ENCODE results near the gene RIPK1.
"Not testable (repeated sequence)": the region's sequence is repeated elsewhere in the genome, so short reads cannot be mapped to it uniquely, and the experiment has no call there.

Gene RIPK1

GRCh38 chr6:3046295-3046694 lies 22.0 kb upstream of the RIPK1 start:
- no peak for DNase-seq

GRCh38 chr6:3048009-3048408 lies 20.3 kb upstream of the RIPK1 start:
- not testable (repeated sequence) for DNase-seq

- no peak for DNase-seq
Observed at GRCh38 chr6:3052481-3053230, 15.6 kb upstream of the RIPK1 start.

- DNase-seq = no peak
Observed at GRCh38 chr6:3053231-3053508, 15.1 kb upstream of the RIPK1 start.

GRCh38 chr6:3054229-3055157 lies 13.8 kb upstream of the RIPK1 start:
- not testable (repeated sequence) for DNase-seq

- not testable (repeated sequence) for DNase-seq
Observed at GRCh38 chr6:3055158-3055499, 13.2 kb upstream of the RIPK1 start.

- no peak for DNase-seq
Observed at GRCh38 chr6:3057063-3057770, 11.1 kb upstream of the RIPK1 start.

GRCh38 chr6:3058957-3059356 lies 9.3 kb upstream of the RIPK1 start:
- DNase-seq = no peak

- not testable (repeated sequence) for DNase-seq
Observed at GRCh38 chr6:3060092-3060491, 8.2 kb upstream of the RIPK1 start.

- DNase-seq = no peak
Observed at GRCh38 chr6:3061501-3061941, 6.8 kb upstream of the RIPK1 start.

- DNase-seq = not testable (repeated sequence)
Observed at GRCh38 chr6:3063340-3063732, 5.0 kb upstream of the RIPK1 start.

- peak; percentile 97 for DNase-seq
Observed at GRCh38 chr6:3063733-3064700, 4.3 kb upstream of the RIPK1 start.

GRCh38 chr6:3071568-3071967 lies 3.3 kb downstream of the RIPK1 start:
- DNase-seq = no peak

GRCh38 chr6:3072798-3073197 lies 4.5 kb downstream of the RIPK1 start:
- DNase-seq = no peak

- no peak for DNase-seq
Observed at GRCh38 chr6:3073382-3073781, 5.1 kb downstream of the RIPK1 start.

GRCh38 chr6:3075772-3076113 lies 7.4 kb downstream of the RIPK1 start:
- DNase-seq = no peak

GRCh38 chr6:3076320-3076719 lies 8.0 kb downstream of the RIPK1 start:
- no peak for DNase-seq

GRCh38 chr6:3077430-3077829 lies 9.1 kb downstream of the RIPK1 start:
- DNase-seq = no peak

GRCh38 chr6:3078952-3079351 lies 10.7 kb downstream of the RIPK1 start:
- DNase-seq = not testable (repeated sequence)

GRCh38 chr6:3079682-3080081 lies 11.4 kb downstream of the RIPK1 start:
- no peak for DNase-seq

- no peak for DNase-seq
Observed at GRCh38 chr6:3081960-3082359, 13.7 kb downstream of the RIPK1 start.

GRCh38 chr6:3085074-3085473 lies 16.8 kb downstream of the RIPK1 start:
- no peak for DNase-seq
